ENCODE data around the gene ENOSF1. TPM values are rescaled to one million over a fixed set of nuclear protein-coding genes. Genes with fewer than 3 reads are reported as not detected.

ENOSF1 gene
- total and polyA plus RNA-seq, 3 donors from 2014 or later = 29.2 to 119 (median 88.5) TPM

GRCh38 chr18:711657-712400 is 601 bp downstream of the ENOSF1 start:
- Histone ChIP-seq H3K36me3 (ENCODE audit: low read depth, missing control alignments) (no peaks in the 10 kb centered on the region), H3K4me1 (peaks cover 6% of the 10 kb centered on the region), H3K27ac (peak overlapping the region; percentile 82 to 87), H3K9me3 (no peaks in the 10 kb centered on the region), H3K4me3 (peak overlapping the region; percentile 65 to 83), H3K27me3 (no peaks in the 10 kb centered on the region)
- intact Hi-C loops (cut with DNase I; ENCODE audit: low total_unique reads) = no loop called here
- TF ChIP-seq POLR2A (IDR thresholded peaks at IDR 0.05) (no peak), CTCF (IDR thresholded peaks at IDR 0.05) (no peak)
- DNase-seq = peak; percentile 89
- 1% methylated on average over 37 to 42 of the region's 42 CpGs for WGBS, 2 donors

- Histone ChIP-seq H3K4me3 (peak overlapping the region; percentile 65 to 83), H3K4me1 (peaks cover 6% of the 10 kb centered on the region), H3K36me3 (ENCODE audit: low read depth, missing control alignments) (no peaks in the 10 kb centered on the region), H3K9me3 (no peaks in the 10 kb centered on the region), H3K27me3 (no peaks in the 10 kb centered on the region), H3K27ac (peak overlapping the region; percentile 82 to 87)
- TF ChIP-seq POLR2A (IDR thresholded peaks at IDR 0.05) = no peak
- no peak for TF ChIP-seq CTCF (IDR thresholded peaks at IDR 0.05)
- 4 to 5% methylated on average over 8 of the region's 8 CpGs for WGBS, 2 donors
- no peak for DNase-seq
- intact Hi-C loops (cut with DNase I; ENCODE audit: low total_unique reads) = no loop called here
Measured at GRCh38 chr18:711310-711656, 1.1 kb downstream of the ENOSF1 start.

- intact Hi-C loops (cut with DNase I; ENCODE audit: low total_unique reads) = no loop called here
- no peak for DNase-seq
- no peak overlapping the region for H3K27ac ChIP-seq
- TF ChIP-seq POLR2A (IDR thresholded peaks at IDR 0.05) = no peak
- TF ChIP-seq CTCF (IDR thresholded peaks at IDR 0.05) = no peak
- H3K27me3 ChIP-seq = no peaks in the 10 kb centered on the region
- H3K36me3 ChIP-seq (ENCODE audit: low read depth, missing control alignments) = no peaks in the 10 kb centered on the region
- WGBS, 2 donors = 52 to 60% methylated on average over 3 of the region's 3 CpGs
- H3K4me1 ChIP-seq = peaks cover 6% of the 10 kb centered on the region
- peak overlapping the region; percentile 65 to 83 for H3K4me3 ChIP-seq
- no peaks in the 10 kb centered on the region for H3K9me3 ChIP-seq
Measured at GRCh38 chr18:710418-711300, 1.8 kb downstream of the ENOSF1 start.

GRCh38 chr18:709771-710170 is 2.7 kb downstream of the ENOSF1 start:
- Histone ChIP-seq H3K4me3 (no peak overlapping the region), H3K27me3 (no peaks in the 10 kb centered on the region), H3K36me3 (ENCODE audit: low read depth, missing control alignments) (no peaks in the 10 kb centered on the region), H3K4me1 (peaks cover 6% of the 10 kb centered on the region), H3K27ac (no peak overlapping the region), H3K9me3 (no peaks in the 10 kb centered on the region)
- WGBS, 2 donors = 65 to 73% methylated on average over 1 of the region's 1 CpG
- no peak for DNase-seq
- no peak for TF ChIP-seq POLR2A (IDR thresholded peaks at IDR 0.05)
- TF ChIP-seq CTCF (IDR thresholded peaks at IDR 0.05) = no peak
- intact Hi-C loops (cut with DNase I; ENCODE audit: low total_unique reads) = no loop called here
